HCT116 (cell line): ENCODE data around the gene PLN. TPM values are rescaled to one million over a fixed set of nuclear protein-coding genes. Genes with fewer than 3 reads are reported as not detected.

Experiments
- ATAC-seq: fragments of 200-7000 bp; cut with Tn5 transposase; 2 replicates; pipeline ENCODE4 v1.9.1; 2020; ENCODE audit warnings: mild to moderate bottlenecking, moderate library complexity
- BruUV-seq: library from RNA; stranded (reverse); fragments of 400-500 nt; replicated peaks from 2 replicates; lab custom pipeline; 2021; lab: Mats Ljungman, UMichigan
- CTCF ChIA-PET: fragments of 300-600 bp; sonication (Branson Sonifier 250); formaldehyde crosslinking; loops from one replicate; lab custom pipeline; 2021; ENCODE audit warnings: antibody characterized with exemption; lab: Charles Lee
- POLR2A ChIA-PET: fragments of 300-600, 350-600 bp; sonication (Branson Sonifier 250); formaldehyde crosslinking; loops from one replicate; lab custom pipeline; 2021; ENCODE audit warnings: antibody characterized with exemption; lab: Charles Lee
- RAD21 ChIA-PET, 2 experiments: fragments of 300-600 bp; sonication (Branson Sonifier 250); formaldehyde crosslinking; loops; one replicate each; lab custom pipeline; 2023; ENCODE audit warnings: low total read pairs in 2 of 2; ENCODE audit not compliant: uncharacterized antibody in 2 of 2, unreplicated experiment in 2 of 2, low non-redundant PET in 1 of 2; lab: Charles Lee
- DNase-seq: peaks from one replicate; pipeline ENCODE4 v3.0.0-alpha.2; 2010; ENCODE audit warnings: low read depth, low spot score
- H2AFZ ChIP-seq: fragments of 200-600 bp; shearing (Covaris generic), sonication (generic); 2 replicates; pipeline ENCODE4 v1.6.1; 2017; ENCODE audit warnings: low read depth, mixed run types, mixed read lengths, antibody characterized with exemption, low read length; ENCODE audit not compliant: poor library complexity, severe bottlenecking
- H3K27ac ChIP-seq: 2 replicates; pipeline ENCODE4 v1.5.1; 2012; ENCODE audit warnings: low read depth, low read length
- H3K27me3 ChIP-seq: fragments of 200-600 bp; sonication (generic); 2 replicates; pipeline ENCODE4 v1.6.1; 2016; ENCODE audit warnings: mixed run types, low read length, mixed read lengths; ENCODE audit not compliant: insufficient read depth
- H3K36me3 ChIP-seq, 2 experiments: fragments of 200-500 bp in 1 of 2; fragments of 200-600 bp in 1 of 2; sonication (Bioruptor generic) in 1 of 2; sonication (generic) in 1 of 2; 2 replicates each; pipeline versions ENCODE4 v1.5.1 to v1.6.1; 2014 to 2016; ENCODE audit warnings: low read length in 2 of 2, inconsistent platforms in 1 of 2, mixed read lengths in 1 of 2, mixed run types in 1 of 2; ENCODE audit not compliant: insufficient read depth in 2 of 2, control insufficient read depth in 1 of 2
- H3K4me1 ChIP-seq, 2 experiments: fragments of 200-600 bp in 1 of 2; sonication (generic) in 1 of 2; 2 replicates each; pipeline versions ENCODE4 v1.5.1 to v1.6.1; 2012 to 2017; ENCODE audit warnings: low read length in 2 of 2, inconsistent platforms in 1 of 2, mild to moderate bottlenecking in 1 of 2, mixed read lengths in 1 of 2, mixed run types in 1 of 2, moderate library complexity in 1 of 2; ENCODE audit not compliant: insufficient read depth in 2 of 2, control insufficient read depth in 1 of 2
- H3K4me2 ChIP-seq: fragments of 200-600 bp; sonication (generic); 2 replicates; pipeline ENCODE4 v1.6.1; 2017; ENCODE audit warnings: mixed run types, low read length, mixed read lengths
- H3K4me3 ChIP-seq, 2 experiments: fragments of 200-600 bp in 1 of 2; sonication (generic) in 1 of 2; replicated peaks in 1 of 2; 2 replicates each; pipeline ENCODE4 v1.5.1; 2011 to 2016; ENCODE audit warnings: low read length in 2 of 2, control low read depth in 1 of 2, low read depth in 1 of 2, mild to moderate bottlenecking in 1 of 2, mixed read lengths in 1 of 2, mixed run types in 1 of 2
- H3K79me2 ChIP-seq: fragments of 200-600 bp; sonication (generic); 2 replicates; pipeline ENCODE4 v1.6.1; 2017; ENCODE audit warnings: mild to moderate bottlenecking, mixed run types, low read length, moderate library complexity, mixed read lengths; ENCODE audit not compliant: insufficient read depth
- H3K9ac ChIP-seq: fragments of 200-600 bp; sonication (generic); 2 replicates; pipeline ENCODE4 v1.6.1; 2016; ENCODE audit warnings: low read length, mixed read lengths
- H3K9me2 ChIP-seq: fragments of 200-600 bp; sonication (generic), shearing (Covaris generic); 2 replicates; pipeline ENCODE4 v1.6.1; 2017; ENCODE audit warnings: mixed run types, mild to moderate bottlenecking, moderate library complexity; ENCODE audit not compliant: insufficient read depth
- H3K9me3 ChIP-seq, 2 experiments: fragments of 200-500 bp in 1 of 2; fragments of 200-600 bp in 1 of 2; sonication (Bioruptor generic) in 1 of 2; sonication (generic) in 1 of 2; 2 replicates each; pipeline ENCODE4 v1.6.1; 2014 to 2017; ENCODE audit warnings: low read length in 2 of 2, mixed read lengths in 2 of 2, inconsistent platforms in 1 of 2, low read depth in 1 of 2, mild to moderate bottlenecking in 1 of 2, mixed run types in 1 of 2, moderate library complexity in 1 of 2; ENCODE audit not compliant: control insufficient read depth in 1 of 2, insufficient read depth in 1 of 2
- H4K20me1 ChIP-seq: fragments of 200-600 bp; sonication (generic), shearing (Covaris generic); 2 replicates; pipeline ENCODE4 v1.6.1; 2017; ENCODE audit warnings: mixed run types, mild to moderate bottlenecking, moderate library complexity; ENCODE audit not compliant: insufficient read depth
- ELF1 ChIP-seq: IDR thresholded peaks from 2 replicates; pipeline ENCODE4 v1.6.1; 2012; ENCODE audit warnings: low read depth, borderline replicate concordance
- EZH2phosphoT487 ChIP-seq: fragments of 200-600 bp; IDR thresholded peaks from 2 replicates; pipeline ENCODE4 v1.6.1; 2018; ENCODE audit warnings: antibody characterized with exemption, borderline replicate concordance
- RAD21 ChIP-seq: IDR thresholded peaks from 2 replicates; pipeline ENCODE4 v1.6.1; 2012; ENCODE audit warnings: low read depth, mild to moderate bottlenecking
- SP1 ChIP-seq: IDR thresholded peaks from 2 replicates; pipeline ENCODE4 v1.6.1; 2012; ENCODE audit warnings: low read depth
- SRF ChIP-seq: IDR thresholded peaks from 2 replicates; pipeline ENCODE4 v1.6.1; 2012; ENCODE audit warnings: low read depth
- TCF7L2 ChIP-seq: IDR thresholded peaks from 2 replicates; pipeline ENCODE4 v1.7.0; 2011; ENCODE audit warnings: borderline replicate concordance, inconsistent platforms; ENCODE audit not compliant: insufficient read depth, insufficient read length; ENCODE audit errors: extremely low read depth
- ZFX ChIP-seq: fragments of 450-650 bp; IDR thresholded peaks from 2 replicates; pipeline ENCODE4 v1.6.1; 2017
- intact Hi-C: fragments of 100-400 bp; cut with micrococcal nuclease; formaldehyde crosslinking; loops from 2 replicates; pipeline ENCODE4 v1.10.0; 2022
- total RNA-seq: library from RNA; stranded (reverse); gene quantifications from one replicate; pipeline ENCODE4 v1.2.1, GENCODE V29; 2021; ENCODE audit not compliant: unreplicated experiment
- TF ChIP-seq, protein P1 (sequence below): IDR thresholded peaks from 2 replicates; pipeline ENCODE4 v1.6.1; 2012; ENCODE audit warnings: low read depth

PLN gene
- total RNA-seq, 1 experiment from 2014 or later: not detected

DNA sequence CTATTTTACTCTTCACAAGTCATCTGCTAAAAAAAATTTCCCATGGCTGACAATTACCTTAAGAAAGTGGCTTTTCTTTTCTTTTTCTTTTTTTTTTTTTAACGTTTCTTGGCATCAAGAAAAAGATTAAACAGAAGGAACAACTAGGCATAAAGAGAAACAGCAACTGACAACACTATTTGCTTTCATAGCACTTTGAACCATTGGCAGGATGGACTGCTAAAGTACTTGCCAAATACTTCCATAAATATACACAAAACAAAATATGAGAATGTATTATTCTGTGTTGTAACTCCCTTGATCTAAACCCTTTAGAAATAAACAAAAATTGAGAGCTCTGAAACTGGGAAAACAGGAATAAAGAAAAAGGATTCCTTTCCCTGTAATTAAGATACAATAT lies 20.0 kb upstream of the PLN start:
- Histone ChIP-seq H3K9ac (no peak overlapping the region), H3K4me3 (no peak overlapping the region), H3K36me3 (no peaks in the 10 kb centered on the region), H3K9me3 (no peaks in the 10 kb centered on the region), H3K4me2 (no peak overlapping the region), H4K20me1 (no peaks in the 10 kb centered on the region), H3K27ac (no peak overlapping the region), H3K79me2 (no peaks in the 10 kb centered on the region), H3K9me2 (no peaks in the 10 kb centered on the region), H3K4me1 (no peaks in the 10 kb centered on the region), H2AFZ (no peak overlapping the region), H3K27me3 (no peaks in the 10 kb centered on the region)
- ChIA-PET POLR2A (no interaction called here), CTCF (no interaction called here), RAD21 (no interaction called here)
- ATAC-seq: no peak
- no peak for DNase-seq
- intact Hi-C loops: no loop called here
- no peak for TF ChIP-seq SP1
- no peak for TF ChIP-seq ELF1
- TF ChIP-seq RAD21: no peak
- no peak for TF ChIP-seq ZFX
- TF ChIP-seq, protein P1, sequence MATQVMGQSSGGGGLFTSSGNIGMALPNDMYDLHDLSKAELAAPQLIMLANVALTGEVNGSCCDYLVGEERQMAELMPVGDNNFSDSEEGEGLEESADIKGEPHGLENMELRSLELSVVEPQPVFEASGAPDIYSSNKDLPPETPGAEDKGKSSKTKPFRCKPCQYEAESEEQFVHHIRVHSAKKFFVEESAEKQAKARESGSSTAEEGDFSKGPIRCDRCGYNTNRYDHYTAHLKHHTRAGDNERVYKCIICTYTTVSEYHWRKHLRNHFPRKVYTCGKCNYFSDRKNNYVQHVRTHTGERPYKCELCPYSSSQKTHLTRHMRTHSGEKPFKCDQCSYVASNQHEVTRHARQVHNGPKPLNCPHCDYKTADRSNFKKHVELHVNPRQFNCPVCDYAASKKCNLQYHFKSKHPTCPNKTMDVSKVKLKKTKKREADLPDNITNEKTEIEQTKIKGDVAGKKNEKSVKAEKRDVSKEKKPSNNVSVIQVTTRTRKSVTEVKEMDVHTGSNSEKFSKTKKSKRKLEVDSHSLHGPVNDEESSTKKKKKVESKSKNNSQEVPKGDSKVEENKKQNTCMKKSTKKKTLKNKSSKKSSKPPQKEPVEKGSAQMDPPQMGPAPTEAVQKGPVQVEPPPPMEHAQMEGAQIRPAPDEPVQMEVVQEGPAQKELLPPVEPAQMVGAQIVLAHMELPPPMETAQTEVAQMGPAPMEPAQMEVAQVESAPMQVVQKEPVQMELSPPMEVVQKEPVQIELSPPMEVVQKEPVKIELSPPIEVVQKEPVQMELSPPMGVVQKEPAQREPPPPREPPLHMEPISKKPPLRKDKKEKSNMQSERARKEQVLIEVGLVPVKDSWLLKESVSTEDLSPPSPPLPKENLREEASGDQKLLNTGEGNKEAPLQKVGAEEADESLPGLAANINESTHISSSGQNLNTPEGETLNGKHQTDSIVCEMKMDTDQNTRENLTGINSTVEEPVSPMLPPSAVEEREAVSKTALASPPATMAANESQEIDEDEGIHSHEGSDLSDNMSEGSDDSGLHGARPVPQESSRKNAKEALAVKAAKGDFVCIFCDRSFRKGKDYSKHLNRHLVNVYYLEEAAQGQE: no peak
- no peak for TF ChIP-seq SRF
- TF ChIP-seq EZH2phosphoT487: no peak
- no peak for TF ChIP-seq TCF7L2
- BruUV-seq: no TSS peak
